GM18867 (cell line): Measurements from ENCODE around the gene IL11.

Source experiments
- ATAC-seq: cut with Tn5 transposase; IDR thresholded peaks from one replicate; pipeline ENCODE4 v1.9.1; 2021; ENCODE audit warnings: mild to moderate bottlenecking, moderate library complexity; ENCODE audit not compliant: unreplicated experiment

IL11 gene

DNA sequence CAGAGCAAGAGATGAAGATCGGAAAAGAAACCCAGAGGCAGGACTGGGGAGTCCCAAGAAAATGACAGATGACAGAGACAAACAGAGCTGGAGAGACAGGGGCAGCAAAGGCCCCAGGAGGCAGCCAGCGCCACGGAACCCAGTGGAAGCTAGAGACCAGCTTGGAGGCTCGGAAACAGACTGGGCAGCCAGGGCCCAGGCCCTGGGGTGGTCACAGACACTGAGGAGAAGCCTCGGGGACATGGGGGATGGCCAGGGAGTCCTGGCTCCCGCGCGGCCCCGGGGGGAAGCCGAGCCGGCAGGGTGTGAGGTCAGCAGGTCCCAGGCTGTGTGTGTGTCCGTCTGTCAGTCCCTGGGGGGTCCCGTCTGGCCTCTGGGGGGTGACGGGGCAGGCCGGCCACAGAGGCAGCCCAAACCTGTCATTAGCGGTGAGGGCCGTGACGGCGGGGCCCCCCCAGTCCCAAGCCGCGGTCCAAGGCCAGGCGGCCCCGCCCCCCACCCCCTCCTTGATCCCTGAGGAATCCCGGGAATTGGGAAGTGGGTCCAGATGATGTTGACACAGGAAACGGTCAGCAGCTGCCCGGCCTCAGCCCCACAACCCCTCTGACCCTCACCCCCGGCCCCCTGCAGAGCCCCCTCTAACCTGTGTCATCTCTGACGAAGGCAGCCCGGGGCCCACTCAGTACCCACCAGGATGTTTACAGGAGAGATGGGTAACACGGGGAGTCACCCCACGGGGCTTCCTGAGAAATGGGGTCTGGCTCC, 3.9 kb upstream of the IL11 start:
- no peak for ATAC-seq

DNA sequence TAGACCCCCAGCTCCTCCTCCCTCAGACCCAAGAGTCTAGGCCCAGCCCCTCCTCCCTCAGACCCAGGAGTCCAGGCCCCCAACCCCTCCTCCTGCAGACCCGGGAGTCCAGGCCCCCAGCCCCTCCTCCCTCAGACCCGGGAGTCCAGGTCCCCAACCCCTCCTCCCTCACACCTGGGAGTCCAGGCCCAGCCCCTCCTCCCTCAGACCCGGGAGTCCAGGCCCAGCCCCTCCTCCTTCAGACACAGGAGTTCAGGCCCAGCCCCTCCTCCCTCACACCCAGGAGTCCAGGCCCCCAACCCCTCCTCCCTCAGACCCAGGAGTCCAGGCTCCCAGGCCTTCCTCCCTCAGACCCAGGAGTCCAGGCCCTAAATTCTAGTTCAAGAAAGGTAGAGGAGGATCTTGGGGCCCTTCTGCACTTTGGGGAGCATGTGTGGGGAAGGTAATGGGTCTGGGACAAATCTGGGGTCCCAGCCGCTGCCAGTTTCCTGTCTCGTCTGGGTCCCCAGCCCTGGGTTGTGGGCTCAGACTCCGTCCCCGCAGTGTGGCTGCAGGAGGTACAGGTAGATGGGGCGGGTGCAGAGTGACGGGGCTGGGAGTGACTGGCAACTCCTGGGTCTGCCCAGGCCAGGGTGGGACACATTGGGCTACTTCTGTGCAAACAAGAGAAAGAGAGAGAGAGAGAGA, 3.2 kb upstream of the IL11 start:
- no peak for ATAC-seq

DNA sequence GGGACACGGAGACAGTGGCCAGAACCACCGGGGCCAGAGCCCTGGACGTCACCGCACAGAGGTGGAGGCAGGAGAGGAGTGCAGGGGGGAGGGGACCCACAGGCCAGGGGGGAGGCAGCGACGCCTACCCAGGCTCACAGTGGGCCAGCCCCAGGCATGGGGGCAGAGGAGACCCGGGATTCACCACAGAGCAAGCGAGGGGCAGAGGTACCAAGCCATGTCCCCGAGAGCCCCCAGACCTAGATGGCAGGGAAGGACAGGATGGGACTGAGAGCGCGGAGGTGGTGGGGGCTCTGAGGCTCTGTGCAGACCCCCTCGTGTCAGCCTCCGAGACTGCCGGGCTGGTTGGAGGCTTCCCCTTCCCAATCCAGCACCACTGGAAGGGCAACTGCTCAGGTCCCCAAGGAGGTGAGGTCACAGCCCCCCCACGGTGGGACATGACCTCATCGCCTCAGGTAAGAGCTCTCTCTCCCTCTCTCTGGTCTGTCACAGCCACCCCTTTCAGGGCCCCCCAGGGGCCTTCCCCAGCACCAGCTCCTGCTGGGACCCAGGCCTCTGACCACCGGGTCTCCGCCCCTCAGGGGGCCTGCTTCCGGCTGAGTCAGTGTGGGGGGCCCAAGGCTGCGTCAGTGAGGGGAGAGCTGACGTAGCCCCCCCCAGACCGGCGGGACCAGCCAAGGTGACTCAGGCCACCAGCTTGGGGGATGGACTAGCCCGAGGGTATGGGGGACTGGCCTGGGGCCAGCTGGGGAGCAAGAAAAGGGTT, 2.2 kb upstream of the IL11 start:
- no peak for ATAC-seq

DNA sequence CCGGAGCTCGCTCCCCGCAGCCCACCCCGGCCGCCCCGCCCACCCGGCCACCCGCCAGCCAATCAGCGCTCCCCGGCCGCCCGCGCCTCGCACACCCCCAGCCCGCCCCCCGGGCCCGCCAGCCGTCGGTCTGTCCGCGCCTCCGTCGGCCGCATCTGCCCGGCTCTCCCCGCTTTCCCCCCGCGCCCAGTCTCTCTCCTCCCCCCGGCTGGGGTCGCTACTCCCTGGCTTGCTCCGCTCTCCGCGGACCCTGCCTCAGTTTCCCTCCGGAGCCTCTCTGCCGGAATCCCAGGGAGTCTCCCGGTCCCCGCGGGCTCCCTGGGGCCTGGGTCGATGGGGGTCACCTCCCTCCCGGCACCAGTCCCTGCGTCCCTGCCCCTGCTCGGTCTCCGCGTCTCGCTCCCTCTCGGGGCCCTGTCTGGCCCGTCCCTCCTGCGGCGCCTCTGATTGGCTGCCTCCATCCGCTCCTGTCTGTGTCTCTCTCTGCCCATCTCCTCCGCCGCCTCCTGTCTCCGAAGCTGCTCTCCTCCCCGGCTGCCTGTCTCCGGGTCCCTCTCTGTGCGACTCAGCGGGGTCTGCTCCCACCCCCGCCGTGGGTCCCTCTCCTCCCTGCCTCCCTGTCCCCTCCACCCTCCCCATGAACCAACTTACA, 484 bp downstream of the IL11 start:
- ATAC-seq = no peak

DNA sequence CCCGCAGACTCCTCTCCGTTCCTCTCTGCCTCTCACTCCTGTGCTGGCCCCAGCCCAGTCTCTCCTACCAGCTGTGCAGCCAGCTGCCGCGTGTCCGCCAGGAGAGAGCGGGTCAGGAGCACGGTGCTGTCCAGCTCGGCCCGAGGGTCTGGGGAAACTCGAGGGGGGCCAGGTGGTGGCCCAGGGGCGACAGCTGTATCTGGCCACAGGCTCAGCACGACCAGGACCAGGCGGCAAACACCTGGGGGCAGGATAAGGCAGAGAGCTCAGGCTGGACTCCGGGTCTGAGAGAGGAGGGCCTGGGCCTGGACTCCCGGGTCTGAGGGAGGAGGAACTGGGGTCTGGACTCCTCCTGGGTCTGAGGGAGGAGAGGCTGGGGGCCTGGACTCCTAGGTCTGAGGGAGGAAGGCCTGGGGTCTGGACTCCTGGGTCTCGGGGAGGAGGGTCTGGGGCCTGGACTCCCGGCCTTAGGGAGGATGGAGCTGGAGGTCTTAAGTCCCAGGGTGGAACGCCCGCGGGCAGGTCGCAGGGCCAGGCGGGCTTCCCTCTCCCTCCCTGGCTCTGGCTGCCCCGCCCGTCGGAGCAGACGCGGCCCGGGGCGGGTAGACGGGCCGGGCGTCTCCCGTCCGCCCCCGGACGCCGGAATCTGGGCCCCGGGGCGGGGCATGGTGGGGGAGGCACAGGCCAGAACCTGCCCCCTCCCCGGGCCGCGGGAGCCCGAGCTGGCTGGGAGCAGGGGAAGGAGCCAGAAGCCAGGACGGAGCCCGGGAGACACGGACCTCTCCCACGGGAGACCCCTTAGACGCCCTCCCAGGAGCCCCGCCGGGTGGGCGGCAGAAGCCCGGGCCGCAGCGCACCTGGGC, 1.3 kb downstream of the IL11 start:
- no peak for ATAC-seq

DNA sequence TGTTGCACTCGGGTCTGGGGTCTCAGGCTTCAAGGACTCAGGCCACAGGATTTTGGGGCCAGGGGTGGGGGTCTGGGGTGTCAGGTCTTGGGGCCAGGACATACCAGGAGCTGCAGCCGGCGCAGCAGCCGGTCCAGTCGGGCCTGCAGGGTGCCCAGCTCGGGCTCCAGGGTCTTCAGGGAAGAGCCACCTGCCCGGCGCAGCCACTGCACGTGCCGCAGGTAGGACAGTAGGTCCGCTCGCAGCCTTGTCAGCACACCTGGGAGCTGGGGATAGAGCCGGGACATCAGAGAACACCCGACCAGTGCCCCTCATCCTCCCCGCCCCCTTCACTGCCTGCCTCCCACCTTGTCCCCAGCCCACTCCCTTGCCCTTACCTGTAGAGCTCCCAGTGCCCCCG, 2.2 kb downstream of the IL11 start:
- no peak for ATAC-seq

DNA sequence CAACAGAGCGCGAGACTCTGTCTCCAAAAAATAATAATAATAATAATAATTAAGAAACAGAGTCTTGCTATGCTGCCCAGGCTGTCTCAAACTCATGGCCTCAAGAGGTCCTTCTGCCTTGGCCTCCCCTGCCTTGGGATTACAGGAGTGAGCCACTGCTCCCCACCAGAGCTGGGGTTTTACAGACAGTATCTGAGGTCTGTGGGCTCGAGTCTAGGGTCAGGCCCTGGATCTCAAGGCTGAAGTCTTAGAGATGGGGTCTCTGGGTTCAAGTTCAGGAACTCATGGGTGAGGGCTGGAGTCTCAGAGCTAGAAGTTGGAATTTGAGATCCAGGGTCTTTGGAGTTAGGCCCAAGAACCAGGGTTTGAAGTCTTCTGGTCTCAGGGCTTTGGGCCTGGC, 3.5 kb downstream of the IL11 start:
- no peak for ATAC-seq

DNA sequence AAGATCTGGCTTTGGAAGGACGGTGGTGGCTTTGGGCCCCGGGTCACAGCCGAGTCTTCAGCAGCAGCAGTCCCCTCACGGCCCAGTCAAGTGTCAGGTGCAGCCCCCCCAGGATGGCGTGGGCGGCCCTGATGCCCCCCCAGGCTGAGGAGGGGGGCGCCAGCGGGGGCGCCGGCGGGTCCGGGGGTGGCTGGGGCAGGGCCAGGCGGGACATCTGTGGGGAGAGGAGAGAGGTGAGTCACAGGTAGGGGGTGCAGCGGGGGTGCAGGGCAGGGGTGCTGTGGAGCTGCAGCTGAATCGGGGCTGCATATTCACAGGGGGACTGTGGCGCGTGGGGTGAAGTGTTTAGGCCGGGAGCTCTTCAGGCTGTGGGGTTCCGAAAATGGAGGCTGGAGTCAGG, 4.3 kb downstream of the IL11 start:
- no peak for ATAC-seq

DNA sequence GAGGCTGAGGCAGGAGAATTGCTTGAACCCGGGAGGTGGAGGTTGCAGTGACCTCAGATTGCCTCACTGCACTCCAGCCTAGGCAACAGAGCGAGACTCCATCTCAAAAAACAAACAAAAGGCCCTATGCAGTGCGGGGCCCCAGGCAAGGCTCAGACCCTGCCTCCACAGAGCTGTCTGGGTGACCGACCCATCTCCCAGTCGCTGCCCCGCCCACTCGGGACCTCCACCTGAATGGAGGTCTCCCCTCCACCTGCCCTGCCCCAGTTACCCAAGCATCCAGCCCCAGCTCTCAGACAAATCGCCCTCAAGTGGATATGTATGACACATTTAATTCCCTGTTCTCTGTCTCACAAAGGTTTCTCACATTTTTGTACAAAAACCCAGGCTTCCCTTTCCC, 5.0 kb downstream of the IL11 start:
- ATAC-seq = no peak

DNA sequence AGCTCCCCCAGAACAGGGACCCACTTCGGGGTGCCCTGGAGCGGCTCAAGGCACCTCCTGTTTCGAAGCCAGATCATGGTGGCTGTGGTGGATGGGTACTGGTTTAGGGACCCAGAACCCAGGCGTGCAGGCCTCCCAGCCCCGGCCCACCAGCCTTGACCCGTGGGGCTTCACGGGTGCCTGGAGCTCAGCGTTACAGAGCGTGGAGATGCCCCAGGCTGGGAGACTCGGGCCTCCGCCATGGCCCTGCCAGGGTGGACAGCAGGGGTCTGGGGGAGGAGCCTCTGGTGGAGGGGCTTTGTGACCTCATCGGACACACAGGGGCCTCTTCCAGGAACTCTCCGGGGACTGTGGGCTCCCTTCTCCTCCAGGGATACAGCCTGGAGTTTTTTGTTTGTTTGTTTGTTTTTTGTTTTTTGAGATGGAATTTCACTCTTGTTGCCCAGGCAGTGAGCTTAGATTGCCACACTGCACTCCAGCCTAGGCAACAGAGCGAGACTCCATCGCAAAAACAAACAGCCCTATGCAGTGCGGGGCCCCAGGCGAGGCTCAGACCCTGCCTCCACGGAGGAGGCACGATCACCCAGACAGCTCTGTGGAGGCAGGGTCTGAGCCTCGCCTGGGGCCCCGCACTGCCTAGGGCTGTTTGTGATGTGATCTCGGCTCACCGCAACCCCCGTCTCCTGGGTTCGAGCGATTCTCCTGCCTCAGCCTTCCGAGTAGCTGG, 7.1 kb downstream of the IL11 start, which contains the start of gene GARIN5B:
TSS of gene GARIN5B (minus strand) at position 271 of the 727 bp plus-strand sequence. CDS start at position 77, 194 bp downstream.
- no peak for ATAC-seq

DNA sequence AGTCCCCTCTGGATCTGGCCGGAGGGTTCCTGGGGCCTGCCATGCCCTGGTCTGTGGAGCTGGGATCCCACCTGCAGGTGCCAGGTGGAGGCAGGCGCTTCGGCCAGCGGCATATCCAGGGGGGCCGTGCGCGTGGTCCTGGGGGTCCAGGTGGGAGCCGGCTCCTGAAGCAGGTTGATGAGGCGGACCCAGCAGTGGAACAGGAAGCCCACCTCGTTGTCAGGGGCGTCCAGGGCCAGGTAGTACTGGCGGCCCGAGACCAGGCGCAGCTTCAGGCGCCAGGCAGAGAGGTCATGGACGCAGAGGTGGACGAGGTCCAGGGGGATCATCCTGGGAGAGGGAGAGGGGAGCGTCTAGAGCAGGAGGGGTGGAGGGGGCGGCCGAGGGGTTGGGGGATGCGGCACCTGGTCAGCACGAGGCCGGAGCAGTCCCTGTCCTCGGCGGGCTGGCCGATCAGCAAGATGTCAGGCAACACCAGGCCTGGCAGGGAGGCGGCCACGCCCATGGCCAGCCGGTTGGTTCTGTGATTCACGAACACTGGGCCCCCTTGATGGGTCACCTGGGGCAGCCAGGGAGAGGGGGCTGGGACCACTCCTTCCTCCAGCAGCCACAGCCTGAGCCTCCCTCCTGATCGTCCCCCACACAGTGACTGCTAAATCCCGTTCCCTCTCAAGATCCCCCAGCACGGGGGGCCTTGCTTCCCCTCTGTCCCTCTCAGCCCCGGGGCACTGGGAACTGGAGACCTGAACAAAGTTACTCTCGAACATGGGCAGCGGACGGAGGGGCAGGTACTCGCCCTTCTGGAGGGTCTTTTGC, 7.9 kb downstream of the IL11 start:
- no peak for ATAC-seq

DNA sequence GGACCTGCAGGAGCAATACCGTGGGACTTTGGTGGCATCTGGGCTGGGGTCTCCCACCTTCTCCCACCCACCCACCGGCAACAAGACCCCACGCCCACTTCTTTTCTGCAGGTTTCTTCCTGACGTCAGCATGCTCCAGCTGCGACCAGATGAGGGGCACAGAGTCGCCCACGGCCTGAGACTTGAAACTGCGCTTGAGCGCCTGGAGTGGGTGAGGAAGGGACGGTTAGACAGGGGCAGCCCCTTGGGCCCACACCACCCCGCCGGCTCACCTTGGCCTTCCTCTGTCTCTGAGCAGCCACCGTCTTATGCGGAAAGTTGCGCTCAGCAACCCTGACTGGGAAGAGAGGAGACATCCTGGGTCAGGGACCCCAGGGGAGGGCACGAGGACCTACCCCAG, 9.4 kb downstream of the IL11 start:
- ATAC-seq = no peak

DNA sequence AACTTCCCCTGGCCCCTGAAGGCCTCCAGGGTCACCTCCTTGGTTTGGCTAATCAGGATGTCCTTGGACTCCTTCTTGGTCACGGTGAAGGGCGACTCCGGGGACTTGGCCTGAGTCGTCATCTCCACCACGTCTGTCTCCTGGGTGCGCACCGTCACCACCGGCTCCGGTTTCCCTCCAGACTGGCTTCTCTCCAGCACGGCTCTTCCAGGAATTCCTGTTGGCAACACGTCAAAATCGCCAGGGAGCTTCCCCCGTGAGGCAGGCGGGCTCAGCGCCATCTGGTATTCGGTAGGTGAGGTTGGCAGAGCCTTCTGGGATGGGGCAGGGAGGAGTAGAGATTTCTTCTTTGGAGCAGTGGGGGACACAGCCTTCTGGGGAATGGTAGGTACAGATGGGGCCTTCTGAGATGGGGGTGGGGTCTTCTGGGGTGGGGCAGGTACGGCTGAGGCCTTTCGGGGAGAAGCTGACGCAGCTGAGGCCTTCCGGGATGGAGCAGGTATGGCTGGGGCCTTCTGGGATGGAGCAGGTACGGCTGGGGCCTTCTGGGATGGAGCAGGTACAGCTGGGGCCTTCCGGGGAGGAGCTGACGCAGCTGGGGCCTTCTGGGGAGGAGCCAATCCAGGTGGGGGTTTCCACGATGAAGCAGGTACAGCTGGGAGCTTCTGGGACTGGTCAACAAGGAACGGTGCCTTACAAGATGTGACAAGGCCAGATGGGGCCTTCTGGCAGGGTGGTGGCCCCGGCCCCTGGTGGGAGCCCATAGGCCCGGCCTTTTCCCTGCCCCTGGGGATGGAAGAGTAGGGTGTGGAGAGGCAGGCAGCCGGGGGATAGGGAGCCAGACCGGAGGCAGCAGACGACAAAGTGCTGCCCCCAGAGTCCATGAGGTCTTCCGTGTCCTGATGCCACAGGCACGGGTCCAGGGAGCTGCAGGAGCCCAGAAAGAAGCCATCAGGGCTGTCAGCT, 11.0 kb downstream of the IL11 start:
- no peak for ATAC-seq

DNA sequence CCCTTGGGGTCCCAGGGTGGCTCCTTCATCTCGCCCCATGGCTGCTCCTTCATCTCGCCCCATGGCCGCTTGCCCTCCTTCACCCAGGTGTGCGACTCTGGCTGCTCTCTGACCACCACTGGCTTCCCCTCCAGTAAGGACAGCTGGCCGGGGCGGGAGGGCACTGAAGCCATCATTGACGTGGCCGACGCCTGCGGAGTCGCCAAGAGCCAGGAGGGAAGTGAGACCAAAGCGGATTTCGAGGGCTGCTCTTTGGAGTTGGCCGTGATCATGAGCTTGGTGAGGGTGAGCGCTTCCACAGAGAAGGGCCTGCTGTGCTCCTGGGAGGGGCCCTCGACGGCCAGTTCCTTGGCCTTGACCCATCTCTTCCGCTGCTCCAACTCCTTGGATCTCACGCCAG, 11.8 kb downstream of the IL11 start:
- no peak for ATAC-seq

DNA sequence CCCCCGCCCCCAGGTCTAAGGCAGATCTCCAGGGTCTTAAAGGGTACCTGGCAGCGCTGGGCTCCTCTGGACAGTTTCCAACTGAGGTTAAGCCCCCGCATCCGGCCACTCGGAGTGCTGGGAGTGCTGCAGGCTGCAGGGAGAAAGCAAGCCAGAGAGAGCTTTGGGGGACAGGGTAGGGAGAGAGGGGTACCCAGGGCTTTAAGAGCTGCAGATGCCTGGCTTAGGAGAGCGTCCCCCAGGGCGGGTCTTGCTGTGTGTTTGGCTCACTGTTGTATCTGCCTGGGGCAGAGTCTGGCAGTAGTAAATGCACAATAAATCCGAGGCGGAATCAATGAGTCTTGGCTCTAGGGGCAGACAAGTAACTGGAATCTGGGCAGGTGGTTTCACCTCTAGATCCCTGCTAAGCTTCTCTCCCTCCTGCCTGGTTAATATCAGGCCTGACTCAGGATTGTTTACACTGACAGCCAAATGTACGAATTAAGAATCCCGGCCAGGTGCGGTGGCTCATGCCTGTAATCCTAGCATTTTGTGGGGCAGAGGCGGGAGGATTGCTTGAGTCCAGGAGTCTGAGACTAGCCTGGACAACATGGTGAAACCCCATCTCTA, 14.9 kb downstream of the IL11 start:
- no peak for ATAC-seq

DNA sequence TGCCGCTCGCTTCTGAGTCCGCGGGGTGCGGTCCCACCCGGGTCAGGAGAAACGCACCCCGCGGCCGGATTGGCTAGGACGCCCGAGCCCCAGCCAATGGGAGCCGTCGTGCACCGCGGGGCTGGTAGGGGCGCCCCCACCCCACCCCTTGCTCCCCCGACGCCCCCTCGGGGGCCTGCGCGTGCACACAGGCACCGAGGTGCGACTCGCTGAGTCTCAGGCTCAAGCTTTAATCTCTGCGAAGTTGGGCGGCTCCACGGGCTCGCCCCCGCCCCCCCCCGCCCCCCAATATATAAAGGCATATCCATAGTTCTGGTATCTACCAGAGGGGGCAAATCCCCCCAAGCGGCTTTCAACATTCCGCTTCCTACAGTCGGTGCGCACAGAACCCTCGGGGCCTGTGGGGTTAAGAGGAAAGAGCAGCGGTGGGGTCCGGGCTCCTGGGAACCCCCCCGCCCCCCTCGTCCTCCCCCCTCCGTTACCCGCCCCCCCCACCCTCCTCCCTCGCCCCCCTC, 15.5 kb downstream of the IL11 start, which contains the start of gene COX6B2:
TSS of gene COX6B2 (minus strand) at position 22 of the 515 bp plus-strand sequence. CDS start 198 bp downstream, outside the sequence.
- no peak for ATAC-seq
